ENCODE results near the gene NR0B1.

DNA sequence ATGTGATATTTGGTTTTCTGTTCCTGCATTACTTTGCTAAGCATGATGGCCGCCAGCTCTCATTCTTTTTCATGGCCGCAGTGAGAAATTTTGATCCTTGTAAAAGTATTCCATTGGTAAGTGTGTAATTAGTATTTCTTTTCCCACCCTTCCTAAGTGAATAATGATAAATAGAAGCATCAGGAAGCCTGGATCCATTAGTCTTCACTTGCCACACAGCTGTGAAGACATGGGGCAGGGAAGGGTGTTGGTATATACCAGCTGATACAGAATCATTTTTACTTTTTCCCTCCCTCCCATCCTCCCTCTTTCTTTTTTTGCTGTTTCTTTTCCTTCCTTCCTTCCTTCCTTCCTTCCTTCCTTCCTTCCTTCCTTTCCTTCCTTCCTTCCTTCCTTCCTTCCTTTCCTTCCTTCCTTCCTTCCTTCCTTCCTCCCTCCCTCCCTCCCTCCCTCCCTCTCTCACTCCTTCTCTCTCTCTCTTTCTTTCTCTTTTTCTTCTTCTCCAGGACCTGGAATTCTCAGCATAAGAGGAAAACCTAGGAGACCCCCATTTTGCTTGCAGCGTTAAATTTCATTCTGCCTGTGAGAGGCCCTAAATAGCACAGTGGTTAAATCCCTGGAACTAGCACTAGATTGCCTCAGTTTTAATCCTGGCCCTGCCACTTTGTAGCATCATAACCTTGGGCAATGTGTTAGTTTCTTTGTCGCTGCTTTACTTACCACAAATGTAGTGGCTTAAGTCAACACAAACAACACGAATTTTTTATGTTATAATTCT, 1.4 kb upstream of the NR0B1 start:
- TF ChIP-seq GATA2 (IDR thresholded peaks at IDR 0.05; ENCODE audit: low read depth, low read length) (no peak), GATA3 (IDR thresholded peaks at IDR 0.05; ENCODE audit: low read depth, low read length) (no peak)
